Kidney glomerular epithelial cell (primary cell): ENCODE results near the gene PSKH1.

Experiments used
- DNase-seq: peaks from one replicate; lab custom pipeline; 2025; lab: John Stamatoyannopoulos, UW

PSKH1 gene

DNA sequence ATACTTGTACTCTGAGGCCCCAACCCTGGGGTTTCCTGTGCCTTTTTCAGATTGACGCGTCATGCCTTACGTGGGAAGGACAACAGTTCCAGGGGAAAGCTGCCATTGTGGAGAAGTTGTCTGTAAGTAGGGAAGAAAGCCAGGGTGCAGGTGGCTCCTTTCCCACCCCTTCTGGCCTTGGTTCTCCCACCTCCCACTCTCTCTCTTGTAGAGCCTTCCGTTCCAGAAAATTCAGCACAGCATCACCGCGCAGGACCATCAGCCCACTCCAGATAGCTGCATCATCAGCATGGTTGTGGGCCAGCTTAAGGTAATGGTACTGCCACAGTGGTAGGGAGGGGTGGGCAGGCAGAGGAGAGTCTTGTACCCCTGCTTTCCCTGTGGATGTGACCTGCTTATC, 24.8 kb upstream of the PSKH1 start:
- no peak for DNase-seq

DNA sequence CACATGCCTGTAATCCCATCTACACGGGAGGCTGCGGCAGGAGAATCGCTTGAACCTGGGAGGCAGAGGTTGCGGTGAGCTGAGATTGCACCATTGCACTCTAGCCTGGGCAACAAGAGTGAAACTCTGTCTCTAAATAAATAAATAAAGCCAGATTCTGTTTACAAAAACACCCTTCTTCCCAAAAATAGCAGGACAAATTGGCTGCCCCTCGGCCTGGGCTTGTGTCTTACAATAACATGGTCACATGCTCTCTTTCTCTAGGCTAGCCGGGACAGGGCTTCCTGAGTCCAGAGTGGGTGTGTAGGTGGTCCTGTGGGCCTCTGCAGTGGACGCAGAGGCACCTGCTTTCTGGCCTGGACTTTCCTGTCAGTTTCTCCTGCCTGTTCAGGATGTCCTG, 23.4 kb upstream of the PSKH1 start:
- no peak for DNase-seq

DNA sequence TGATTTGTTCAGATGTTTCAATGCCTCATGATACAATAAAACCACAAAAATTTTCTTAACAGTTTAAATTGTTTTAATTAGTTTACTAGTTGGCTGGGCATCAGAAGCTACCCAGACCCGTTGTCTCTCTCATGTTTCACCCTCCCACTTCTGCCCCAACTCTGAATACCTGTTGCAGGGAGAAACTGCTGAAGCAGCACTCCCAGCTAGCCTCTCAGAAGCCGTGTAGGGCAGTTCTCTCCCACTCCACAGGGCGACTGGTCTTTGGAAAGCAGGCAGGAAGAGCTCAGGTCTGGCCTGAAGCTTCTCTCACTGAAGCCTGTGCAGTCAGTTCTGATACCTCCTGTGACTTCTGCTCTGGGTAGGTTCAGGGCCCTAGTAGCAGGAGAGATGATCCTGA, 21.8 kb upstream of the PSKH1 start:
- no peak for DNase-seq

DNA sequence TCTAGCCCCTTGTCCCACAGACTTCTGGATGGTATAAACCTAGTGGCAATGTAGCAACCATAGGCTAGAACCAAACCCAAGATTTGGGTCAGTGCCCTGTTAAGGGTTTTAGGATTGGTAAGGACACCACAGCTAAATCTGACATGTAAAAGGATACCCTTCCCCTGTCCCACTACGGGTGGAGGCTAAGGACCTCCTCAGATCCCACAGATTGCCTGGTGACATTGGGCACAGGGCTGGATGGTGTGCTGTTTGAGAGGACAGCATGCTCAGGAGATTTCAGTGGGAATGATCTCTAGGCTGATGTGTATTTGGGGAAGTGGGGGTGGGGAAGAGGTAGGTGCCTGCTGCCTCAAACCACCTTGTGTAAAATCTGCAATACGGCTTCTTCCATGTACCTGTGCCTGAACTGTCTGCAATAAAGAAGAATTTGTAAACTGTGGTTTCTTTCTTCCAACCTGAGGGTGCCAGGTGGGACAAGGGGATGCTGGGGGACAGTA, 20.9 kb upstream of the PSKH1 start:
- no peak for DNase-seq

DNA sequence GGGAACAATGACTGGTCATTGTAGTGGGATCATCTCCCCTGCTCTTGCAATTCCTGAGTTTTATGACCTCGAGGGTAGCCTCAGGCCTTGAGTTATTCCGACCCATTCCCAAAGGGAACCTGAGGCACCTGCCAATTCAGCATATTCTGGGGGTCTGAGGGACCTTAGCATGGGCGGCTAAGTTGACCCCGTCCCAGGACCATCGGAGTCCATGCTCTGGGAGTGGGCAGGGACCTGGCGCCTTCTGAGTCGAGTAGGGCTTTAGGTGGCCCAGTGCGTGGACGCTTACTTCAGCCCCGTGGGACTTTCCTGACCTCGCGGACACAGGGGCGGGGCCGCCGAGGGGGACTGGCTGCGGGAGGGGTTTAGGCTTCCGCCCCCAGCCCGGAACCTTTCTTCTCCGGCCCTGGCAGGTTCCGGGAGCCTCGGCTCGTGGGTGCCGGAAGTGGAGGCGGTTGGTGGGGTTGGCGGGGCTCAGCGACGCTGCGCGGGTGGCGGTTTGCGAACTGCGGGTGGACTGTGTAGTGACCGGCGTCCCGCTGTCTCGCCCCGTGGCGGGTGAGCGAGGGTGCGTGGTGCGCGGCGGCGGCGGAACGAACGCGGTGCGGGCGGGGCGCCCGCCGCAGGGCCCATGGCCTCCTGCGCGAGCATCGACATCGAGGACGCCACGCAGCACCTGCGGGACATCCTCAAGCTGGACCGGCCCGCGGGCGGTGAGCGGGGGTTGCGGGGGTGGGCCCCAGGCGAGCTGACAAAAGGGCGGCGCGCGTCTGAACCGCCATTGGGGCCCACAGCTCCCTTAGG, 20.2 kb upstream of the PSKH1 start, which contains the start of gene EDC4:
EDC4 (plus strand) TSS at position 422 of the 804 bp plus-strand sequence; CDS start at position 632, 210 bp downstream.
- peak; percentile 43 for DNase-seq

DNA sequence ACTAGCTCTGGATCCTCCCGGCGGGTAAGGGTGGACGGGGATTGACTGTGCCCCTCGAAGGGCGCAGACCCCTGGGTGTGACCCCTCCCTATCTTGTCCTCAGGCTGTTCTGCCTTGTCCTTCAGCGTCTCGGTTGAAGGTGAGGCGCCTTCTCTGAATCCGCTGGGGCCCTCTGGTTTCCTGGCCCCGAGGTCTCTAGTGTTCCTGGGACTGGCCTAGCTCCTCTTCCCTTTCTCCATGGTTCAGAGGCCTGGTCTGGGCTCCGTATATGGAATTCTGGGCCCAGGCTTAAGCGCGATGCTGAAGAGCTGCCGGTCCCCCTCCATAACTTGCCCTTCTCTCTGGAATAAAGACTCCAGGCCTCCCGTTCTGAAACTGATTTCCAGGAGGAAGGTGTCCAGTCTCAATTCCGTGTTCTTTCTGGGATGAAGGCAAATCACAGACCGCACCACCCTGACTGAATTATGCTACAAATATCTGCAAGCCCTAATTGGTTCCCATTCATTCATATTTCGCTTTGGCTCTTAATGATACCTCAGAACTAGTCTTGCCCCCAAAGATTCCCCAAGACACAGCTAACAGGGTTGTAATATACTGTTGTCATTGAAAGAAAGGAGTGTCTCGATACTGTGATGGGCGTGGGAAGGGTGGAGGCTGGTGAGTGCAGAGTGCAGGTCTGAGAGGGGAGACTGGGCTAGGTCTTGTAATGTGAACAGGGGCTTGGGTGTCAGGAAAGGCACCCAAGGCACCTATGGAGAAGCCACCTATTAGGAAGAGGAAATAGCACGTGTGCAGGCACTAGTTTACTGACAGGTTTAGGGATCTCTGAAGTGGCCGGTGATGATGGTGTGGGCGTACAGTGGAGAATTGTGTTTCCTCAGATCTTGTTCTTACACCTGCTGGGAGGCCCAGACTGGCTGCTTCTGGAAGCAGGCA, 19.4 kb upstream of the PSKH1 start:
- DNase-seq = peak; percentile 29

DNA sequence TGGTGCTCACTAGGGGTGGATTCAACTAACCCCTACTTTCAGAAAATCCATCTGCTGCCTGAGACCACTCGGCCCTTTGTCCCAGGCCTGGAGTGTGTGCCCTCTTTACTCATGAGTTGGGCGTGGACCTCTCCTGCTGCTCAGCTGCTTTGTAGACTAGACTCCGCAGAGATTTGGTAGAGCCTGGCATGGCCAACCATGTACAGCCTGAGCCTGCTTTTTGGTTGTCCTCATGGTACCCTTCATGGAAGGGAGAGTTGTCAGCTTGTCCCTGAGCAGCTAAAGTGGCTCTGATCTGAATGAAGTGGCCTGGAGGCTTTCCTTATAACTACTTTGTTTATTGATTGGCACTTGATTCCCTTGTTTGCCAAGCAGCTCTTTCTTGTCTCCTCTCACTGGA, 18.7 kb upstream of the PSKH1 start:
- DNase-seq = no peak

DNA sequence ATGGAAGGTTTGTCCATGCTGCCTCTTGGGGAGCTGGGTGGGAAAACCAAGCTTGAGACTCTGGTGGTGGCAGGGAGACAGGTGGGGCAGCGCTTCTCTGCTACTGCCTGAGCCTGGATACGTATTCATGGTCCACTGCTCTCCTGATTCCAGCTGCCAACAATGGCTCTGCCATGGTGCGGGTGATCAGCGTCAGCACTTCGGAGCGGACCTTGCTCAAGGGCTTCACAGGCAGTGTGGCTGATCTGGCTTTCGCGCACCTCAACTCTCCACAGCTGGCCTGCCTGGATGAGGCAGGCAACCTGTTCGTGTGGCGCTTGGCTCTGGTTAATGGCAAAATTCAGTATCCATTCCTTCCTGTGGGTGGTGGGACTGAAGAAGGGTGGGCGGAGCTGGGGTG, 16.0 kb upstream of the PSKH1 start:
- DNase-seq = no peak

DNA sequence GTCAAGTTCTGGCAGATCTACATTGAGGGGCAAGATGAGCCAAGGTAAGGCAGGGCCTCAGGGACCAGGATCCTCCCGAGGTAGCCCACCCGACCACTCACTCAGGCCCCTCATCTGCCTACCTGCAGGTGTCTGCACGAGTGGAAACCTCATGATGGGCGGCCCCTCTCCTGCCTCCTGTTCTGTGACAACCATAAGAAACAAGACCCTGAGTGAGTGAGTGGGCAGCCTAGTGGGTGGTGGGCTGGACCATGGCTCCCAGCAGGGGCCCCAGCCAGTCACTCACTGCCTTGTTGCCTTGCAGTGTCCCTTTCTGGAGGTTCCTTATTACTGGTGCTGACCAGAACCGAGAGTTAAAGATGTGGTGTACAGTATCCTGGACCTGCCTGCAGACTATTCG, 14.8 kb upstream of the PSKH1 start:
- no peak for DNase-seq

DNA sequence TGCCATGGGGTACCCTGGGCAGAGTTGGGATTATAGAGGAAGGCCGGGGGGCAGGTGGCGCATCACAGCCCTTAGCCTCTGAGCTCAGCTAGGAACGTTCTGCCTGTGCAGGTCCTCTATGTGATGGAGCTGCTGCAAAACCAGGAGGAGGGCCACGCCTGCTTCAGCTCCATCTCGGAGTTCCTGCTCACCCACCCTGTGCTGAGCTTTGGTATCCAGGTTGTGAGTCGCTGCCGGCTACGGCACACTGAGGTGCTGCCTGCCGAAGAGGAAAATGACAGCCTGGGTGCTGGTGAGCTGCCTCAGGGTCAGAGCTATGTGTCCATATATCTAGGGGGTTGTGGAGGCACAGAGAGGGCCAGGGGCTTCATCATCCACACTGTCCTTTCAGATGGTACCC, 14.2 kb upstream of the PSKH1 start:
- DNase-seq = no peak

DNA sequence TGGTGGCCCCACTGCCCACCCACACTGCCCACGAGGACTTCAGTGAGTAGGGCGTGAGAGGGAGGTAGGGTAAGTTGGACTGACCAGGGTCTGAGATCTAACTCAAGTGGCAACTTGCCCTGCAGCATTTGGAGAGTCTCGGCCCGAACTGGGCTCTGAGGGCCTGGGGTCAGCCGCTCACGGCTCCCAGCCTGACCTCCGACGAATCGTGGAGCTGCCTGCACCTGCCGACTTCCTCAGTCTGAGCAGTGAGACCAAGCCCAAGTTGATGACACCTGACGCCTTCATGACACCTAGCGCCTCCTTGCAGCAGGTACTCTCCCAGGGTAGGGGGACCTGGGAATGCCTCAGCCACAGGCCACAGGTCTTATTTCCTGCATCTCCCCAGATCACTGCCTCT, 13.6 kb upstream of the PSKH1 start:
- no peak for DNase-seq

DNA sequence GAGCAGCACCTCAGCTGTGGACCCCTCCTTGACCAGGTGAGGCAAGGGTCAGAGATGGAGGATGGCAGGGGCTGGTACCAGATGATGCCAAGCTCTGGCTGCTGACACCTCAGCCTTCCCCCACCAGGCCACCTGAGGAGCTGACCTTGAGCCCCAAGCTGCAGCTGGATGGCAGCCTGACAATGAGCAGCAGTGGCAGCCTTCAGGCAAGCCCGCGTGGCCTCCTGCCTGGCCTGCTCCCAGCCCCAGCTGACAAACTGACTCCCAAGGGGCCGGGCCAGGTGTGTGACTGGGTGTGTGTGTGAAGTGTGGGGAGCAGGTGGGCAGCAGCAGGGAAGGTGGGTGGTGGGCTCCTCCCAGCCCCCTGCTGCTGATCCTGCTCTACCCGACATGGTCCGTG, 13.1 kb upstream of the PSKH1 start:
- DNase-seq = no peak

DNA sequence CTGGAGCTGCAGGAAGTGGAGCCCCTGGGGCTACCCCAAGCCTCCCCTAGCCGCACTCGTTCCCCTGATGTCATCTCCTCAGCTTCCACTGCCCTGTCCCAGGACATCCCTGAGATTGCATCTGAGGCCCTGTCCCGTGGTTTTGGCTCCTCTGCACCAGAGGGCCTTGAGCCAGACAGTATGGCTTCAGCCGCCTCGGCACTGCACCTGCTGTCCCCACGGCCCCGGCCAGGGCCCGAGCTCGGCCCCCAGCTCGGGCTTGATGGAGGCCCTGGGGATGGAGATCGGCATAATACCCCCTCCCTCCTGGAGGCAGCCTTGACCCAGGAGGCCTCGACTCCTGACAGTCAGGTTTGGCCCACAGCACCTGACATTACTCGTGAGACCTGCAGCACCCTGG, 12.5 kb upstream of the PSKH1 start:
- DNase-seq = no peak

DNA sequence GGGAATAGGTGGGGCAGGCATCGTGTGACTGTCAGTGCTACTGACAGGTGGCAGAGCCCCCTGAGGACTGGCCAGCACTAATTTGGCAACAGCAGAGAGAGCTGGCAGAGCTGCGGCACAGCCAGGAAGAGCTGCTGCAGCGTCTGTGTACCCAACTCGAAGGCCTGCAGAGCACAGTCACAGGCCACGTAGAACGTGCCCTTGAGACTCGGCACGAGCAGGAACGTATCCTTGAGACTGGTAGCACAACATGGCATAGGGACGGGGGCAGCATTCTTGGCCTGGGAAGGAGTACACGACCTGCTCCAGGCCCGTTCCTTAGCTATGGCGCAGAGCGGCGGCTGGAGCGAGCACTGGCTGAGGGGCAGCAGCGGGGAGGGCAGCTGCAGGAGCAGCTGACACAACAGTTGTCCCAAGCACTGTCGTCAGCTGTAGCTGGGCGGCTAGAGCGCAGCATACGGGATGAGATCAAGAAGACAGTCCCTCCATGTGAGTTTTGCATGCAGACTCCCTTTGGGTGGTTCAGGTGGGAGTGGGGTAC, 11.4 kb upstream of the PSKH1 start:
- DNase-seq = no peak

DNA sequence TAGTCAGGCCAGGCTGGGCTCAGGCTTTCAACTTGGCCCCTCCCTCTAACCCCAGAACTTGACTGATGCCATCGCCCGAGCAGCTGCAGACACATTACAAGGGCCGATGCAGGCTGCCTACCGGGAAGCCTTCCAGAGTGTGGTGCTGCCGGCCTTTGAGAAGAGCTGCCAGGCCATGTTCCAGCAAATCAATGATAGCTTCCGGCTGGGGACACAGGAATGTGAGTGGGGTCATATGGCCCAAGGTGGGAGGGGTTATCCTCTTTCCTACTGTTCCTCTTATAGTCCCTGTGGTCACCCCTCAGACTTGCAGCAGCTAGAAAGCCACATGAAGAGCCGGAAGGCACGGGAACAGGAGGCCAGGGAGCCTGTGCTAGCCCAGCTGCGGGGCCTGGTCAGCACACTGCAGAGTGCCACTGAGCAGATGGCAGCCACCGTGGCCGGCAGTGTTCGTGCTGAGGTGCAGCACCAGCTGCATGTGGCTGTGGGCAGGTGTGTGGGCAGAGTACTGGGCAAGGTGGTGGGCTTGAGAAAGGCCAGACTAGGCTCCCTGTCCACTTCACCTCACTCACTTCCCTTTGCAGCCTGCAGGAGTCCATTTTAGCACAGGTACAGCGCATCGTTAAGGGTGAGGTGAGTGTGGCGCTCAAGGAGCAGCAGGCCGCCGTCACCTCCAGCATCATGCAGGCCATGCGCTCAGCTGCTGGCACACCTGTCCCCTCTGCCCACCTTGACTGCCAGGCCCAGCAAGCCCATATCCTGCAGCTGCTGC, 10.5 kb upstream of the PSKH1 start:
- no peak for DNase-seq

DNA sequence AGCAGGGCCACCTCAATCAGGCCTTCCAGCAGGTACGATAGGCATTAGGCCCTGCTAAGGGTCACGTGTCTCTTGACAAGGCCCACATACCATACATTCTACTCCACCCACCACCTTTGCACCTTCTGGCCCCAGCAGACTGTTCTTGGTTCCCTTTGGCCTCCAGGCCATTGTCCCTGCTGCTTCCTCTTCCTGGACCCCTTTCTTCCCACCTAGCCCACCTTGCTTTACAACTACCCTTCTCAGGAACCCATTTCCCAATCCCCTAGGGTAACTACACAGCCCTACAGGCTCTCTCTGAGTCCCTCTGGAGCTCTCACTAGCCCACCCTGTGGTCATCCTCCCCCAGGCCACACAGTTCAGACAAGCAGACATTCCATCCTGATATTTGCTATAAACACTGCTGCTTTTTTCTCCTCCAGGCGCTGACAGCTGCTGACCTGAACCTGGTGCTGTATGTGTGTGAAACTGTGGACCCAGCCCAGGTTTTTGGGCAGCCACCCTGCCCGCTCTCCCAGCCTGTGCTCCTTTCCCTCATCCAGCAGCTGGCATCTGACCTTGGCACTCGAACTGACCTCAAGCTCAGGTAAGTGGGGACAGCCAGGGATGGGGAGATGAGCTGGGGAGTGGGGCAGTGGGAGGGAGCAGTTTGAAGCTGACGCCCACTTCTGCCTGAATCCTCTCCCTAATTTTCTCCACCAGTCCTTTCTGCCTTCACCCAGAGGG, 9.7 kb upstream of the PSKH1 start:
- peak; percentile 8 for DNase-seq

DNA sequence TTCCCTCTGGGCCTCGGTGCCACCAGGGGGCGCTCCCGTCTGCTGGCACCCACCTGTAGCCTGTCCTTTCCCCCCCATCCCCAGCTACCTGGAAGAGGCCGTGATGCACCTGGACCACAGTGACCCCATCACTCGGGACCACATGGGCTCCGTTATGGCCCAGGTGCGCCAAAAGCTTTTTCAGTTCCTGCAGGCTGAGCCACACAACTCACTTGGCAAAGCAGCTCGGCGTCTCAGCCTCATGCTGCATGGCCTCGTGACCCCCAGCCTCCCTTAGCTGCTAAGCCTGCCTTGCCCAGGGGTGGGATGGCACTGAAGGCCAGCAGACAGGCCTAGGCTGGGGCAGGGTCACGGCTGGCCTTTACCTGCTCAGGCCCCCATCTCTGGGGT, 9.2 kb upstream of the PSKH1 start:
- no peak for DNase-seq

DNA sequence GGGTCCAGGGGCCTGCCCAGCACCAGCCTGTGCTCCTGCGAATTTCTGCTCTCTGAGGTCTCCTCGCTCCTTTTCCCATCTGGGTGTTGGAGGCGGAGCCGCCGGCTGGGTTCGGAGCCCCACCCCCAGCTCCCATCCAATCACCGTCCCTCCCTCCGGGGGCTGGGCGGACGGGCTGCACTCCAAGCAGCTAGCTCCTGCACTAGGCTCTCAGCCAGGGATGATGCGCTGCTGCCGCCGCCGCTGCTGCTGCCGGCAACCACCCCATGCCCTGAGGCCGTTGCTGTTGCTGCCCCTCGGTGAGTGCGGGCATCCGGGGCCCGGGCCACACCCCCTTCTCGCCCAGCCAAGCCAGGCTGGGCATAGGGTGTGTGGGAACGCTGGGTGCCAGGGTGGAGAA, 8.4 kb upstream of the PSKH1 start, which contains the start of gene NRN1L:
NRN1L (plus strand) TSS at position 202 of the 400 bp plus-strand sequence; CDS start at position 221, 19 bp downstream.
- DNase-seq = no peak

DNA sequence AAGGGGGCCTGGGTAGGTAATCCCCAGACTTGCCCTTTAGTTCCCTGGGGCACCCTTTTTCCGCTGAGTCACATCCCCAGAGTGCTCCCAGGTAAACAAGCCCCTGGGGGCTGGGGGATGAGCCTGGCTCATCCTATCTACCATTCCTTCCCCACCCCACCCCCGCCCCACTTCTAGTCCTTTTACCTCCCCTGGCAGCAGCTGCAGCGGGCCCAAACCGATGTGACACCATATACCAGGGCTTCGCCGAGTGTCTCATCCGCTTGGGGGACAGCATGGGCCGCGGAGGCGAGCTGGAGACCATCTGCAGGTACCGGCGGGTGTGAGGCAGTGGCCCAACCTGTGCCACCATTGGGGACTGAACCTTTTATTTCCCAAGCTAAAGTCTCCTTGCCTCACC, 7.5 kb upstream of the PSKH1 start:
- no peak for DNase-seq

DNA sequence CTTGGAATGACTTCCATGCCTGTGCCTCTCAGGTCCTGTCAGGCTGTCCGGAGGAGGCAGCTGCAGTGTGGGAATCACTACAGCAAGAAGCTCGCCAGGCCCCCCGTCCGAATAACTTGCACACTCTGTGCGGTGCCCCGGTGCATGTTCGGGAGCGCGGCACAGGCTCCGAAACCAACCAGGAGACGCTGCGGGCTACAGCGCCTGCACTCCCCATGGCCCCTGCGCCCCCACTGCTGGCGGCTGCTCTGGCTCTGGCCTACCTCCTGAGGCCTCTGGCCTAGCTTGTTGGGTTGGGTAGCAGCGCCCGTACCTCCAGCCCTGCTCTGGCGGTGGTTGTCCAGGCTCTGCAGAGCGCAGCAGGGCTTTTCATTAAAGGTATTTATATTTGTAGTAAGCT, 7.1 kb upstream of the PSKH1 start:
- no peak for DNase-seq

DNA sequence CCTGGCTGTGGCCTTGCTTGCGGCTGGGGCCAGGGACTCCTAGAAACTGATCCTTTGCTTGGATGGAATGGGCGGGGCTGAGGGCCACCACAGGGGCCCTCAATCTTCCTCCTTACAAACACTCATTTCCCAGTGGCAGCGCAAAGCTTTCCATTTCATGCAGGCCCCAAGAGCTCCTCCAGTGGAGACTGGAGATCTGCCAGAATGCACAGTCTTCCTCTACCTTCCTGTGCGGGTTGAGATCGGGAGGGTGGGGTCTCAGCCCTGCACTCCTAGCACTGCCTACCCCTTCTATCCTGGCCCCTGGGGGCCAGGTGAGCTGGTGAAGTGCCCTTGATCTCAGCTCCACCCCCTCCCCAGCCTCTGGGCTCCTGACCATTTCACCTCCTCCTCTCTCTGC, 6.7 kb upstream of the PSKH1 start:
- DNase-seq = no peak
